MM.1S (cell line): ENCODE measurements around the gene SSU72.

Experiments
- DNase-seq: peaks from one replicate; pipeline ENCODE4 v3.0.0-alpha.2; 2015
- H2AFZ ChIP-seq: fragments of 300-600 bp; sonication (generic); 2 replicates; pipeline ENCODE4 v1.6.0; 2016; ENCODE audit warnings: antibody characterized with exemption, low read length
- H3F3A ChIP-seq: fragments of 300-600 bp; sonication (generic); 2 replicates; pipeline ENCODE4 v1.6.1; 2016; ENCODE audit warnings: mild to moderate bottlenecking, antibody characterized with exemption, low read length, moderate library complexity, mixed read lengths; ENCODE audit not compliant: insufficient read depth
- H3K27ac ChIP-seq: fragments of 300-600 bp; sonication (generic); 2 replicates; pipeline ENCODE4 v1.5.1; 2016; ENCODE audit warnings: mild to moderate bottlenecking, low read length
- H3K27me3 ChIP-seq: fragments of 300-600 bp; sonication (generic); replicated peaks from 2 replicates; pipeline ENCODE4 v1.6.0; 2016; ENCODE audit warnings: low read length; ENCODE audit not compliant: insufficient read depth
- H3K36me3 ChIP-seq: fragments of 300-600 bp; sonication (generic); replicated peaks from 2 replicates; pipeline ENCODE4 v1.6.1; 2016; ENCODE audit warnings: mild to moderate bottlenecking, low read length, mixed read lengths; ENCODE audit not compliant: insufficient read depth
- H3K4me1 ChIP-seq: fragments of 300-600 bp; sonication (generic); 2 replicates; pipeline ENCODE4 v1.6.1; 2016; ENCODE audit warnings: low read length, mixed read lengths
- H3K4me2 ChIP-seq: fragments of 300-600 bp; sonication (generic); 2 replicates; pipeline ENCODE4 v1.6.0; 2016; ENCODE audit warnings: low read depth, low read length
- H3K4me3 ChIP-seq: fragments of 300-600 bp; sonication (generic); 2 replicates; pipeline ENCODE4 v1.5.1; 2016; ENCODE audit warnings: low read length, mixed read lengths
- H3K79me2 ChIP-seq: fragments of 300-600 bp; sonication (generic); 2 replicates; pipeline ENCODE4 v1.6.1; 2016; ENCODE audit warnings: mixed run types, low read length, mixed read lengths
- H3K9ac ChIP-seq: fragments of 300-600 bp; sonication (generic); 2 replicates; pipeline ENCODE4 v1.6.1; 2016; ENCODE audit warnings: low read length, mixed read lengths
- H3K9me2 ChIP-seq: fragments of 300-600 bp; sonication (generic); replicated peaks from 2 replicates; pipeline ENCODE4 v1.6.1; 2016; ENCODE audit warnings: mild to moderate bottlenecking, low read length, mixed read lengths; ENCODE audit not compliant: insufficient read depth
- H3K9me3 ChIP-seq: fragments of 300-600 bp; sonication (generic); replicated peaks from 2 replicates; pipeline ENCODE4 v1.6.1; 2016; ENCODE audit warnings: mild to moderate bottlenecking, low read length, mixed read lengths; ENCODE audit not compliant: insufficient read depth
- H4K20me1 ChIP-seq: fragments of 300-600 bp; sonication (generic); 2 replicates; pipeline ENCODE4 v1.6.1; 2016; ENCODE audit warnings: mild to moderate bottlenecking, low read length, moderate library complexity, mixed read lengths; ENCODE audit not compliant: insufficient read depth
- CTCF ChIP-seq: fragments of 300-600 bp; sonication (generic); IDR thresholded peaks from 2 replicates; pipeline ENCODE4 v1.5.1; 2016; ENCODE audit warnings: antibody characterized with exemption, low read length, mixed read lengths
- EZH2 ChIP-seq: fragments of 300-600 bp; sonication (generic); optimal IDR thresholded peaks from 2 replicates; pipeline ENCODE3; 2017; ENCODE audit warnings: low read depth, mild to moderate bottlenecking, antibody characterized with exemption, low read length, mixed read lengths
- EZH2phosphoT487 ChIP-seq: fragments of 300-600 bp; sonication (generic); IDR thresholded peaks from 2 replicates; pipeline ENCODE4 v1.6.1; 2018; ENCODE audit warnings: antibody characterized with exemption, low read length

Gene SSU72

GRCh38 chr1:1620433-1621139, 45.9 kb upstream of the SSU72 start:
- H3F3A ChIP-seq, result no peaks in the 10 kb centered on the region
- H3K9me2 ChIP-seq, result no peaks in the 10 kb centered on the region
- no peak overlapping the region for H3K9ac ChIP-seq
- no peaks in the 10 kb centered on the region for H4K20me1 ChIP-seq
- H3K36me3 ChIP-seq, result no peaks in the 10 kb centered on the region
- H3K27me3 ChIP-seq, result no peaks in the 10 kb centered on the region
- no peak overlapping the region for H3K27ac ChIP-seq
- H3K9me3 ChIP-seq, result no peaks in the 10 kb centered on the region
- peaks cover 9% of the 10 kb centered on the region for H3K79me2 ChIP-seq
- no peak for DNase-seq
- no peak overlapping the region for H2AFZ ChIP-seq
- H3K4me2 ChIP-seq, result no peak overlapping the region
- TF ChIP-seq EZH2phosphoT487, result no peak
- H3K4me1 ChIP-seq, result no peaks in the 10 kb centered on the region
- no peak overlapping the region for H3K4me3 ChIP-seq

GRCh38 chr1:1619917-1620361, 45.3 kb upstream of the SSU72 start:
- Histone ChIP-seq H3K79me2 (peaks cover 9% of the 10 kb centered on the region), H3K9me3 (no peaks in the 10 kb centered on the region), H3K27me3 (no peaks in the 10 kb centered on the region), H2AFZ (no peak overlapping the region), H3K4me1 (no peaks in the 10 kb centered on the region), H3K4me2 (no peak overlapping the region), H3F3A (peaks cover 3% of the 10 kb centered on the region; the same call in 1 of the 2 replicates), H3K4me3 (no peak overlapping the region), H3K27ac (no peak overlapping the region), H3K9me2 (no peaks in the 10 kb centered on the region), H3K36me3 (no peaks in the 10 kb centered on the region), H3K9ac (no peak overlapping the region), H4K20me1 (no peaks in the 10 kb centered on the region)
- DNase-seq, result no peak
- TF ChIP-seq EZH2phosphoT487 (no peak), EZH2 (no peak), CTCF (peak; percentile 22)

GRCh38 chr1:1618396-1619068, 43.9 kb upstream of the SSU72 start:
- Histone ChIP-seq H2AFZ (no peak overlapping the region), H3K4me2 (no peak overlapping the region), H3K4me1 (peaks cover 3% of the 10 kb centered on the region; the same call in 1 of the 2 replicates), H3K4me3 (no peak overlapping the region), H3K9me2 (no peaks in the 10 kb centered on the region), H3K79me2 (peaks cover 22% of the 10 kb centered on the region), H3K9ac (no peak overlapping the region), H3K36me3 (no peaks in the 10 kb centered on the region), H3K27ac (no peak overlapping the region), H3K27me3 (no peaks in the 10 kb centered on the region), H3K9me3 (no peaks in the 10 kb centered on the region), H4K20me1 (no peaks in the 10 kb centered on the region), H3F3A (peaks cover 3% of the 10 kb centered on the region; the same call in 1 of the 2 replicates)
- no peak for DNase-seq
- TF ChIP-seq EZH2phosphoT487, result no peak
- no peak for TF ChIP-seq CTCF
- TF ChIP-seq EZH2, result no peak

GRCh38 chr1:1617925-1618324, 43.3 kb upstream of the SSU72 start:
- Histone ChIP-seq H3K4me2 (no peak overlapping the region), H3K9ac (no peak overlapping the region), H3K9me3 (no peaks in the 10 kb centered on the region), H3F3A (peaks cover 3% of the 10 kb centered on the region; the same call in 1 of the 2 replicates), H4K20me1 (no peaks in the 10 kb centered on the region), H3K27me3 (no peaks in the 10 kb centered on the region), H3K36me3 (no peaks in the 10 kb centered on the region), H3K4me3 (no peak overlapping the region), H2AFZ (no peak overlapping the region), H3K27ac (no peak overlapping the region), H3K4me1 (peaks cover 3% of the 10 kb centered on the region; the same call in 1 of the 2 replicates), H3K79me2 (peaks cover 23% of the 10 kb centered on the region), H3K9me2 (no peaks in the 10 kb centered on the region)
- TF ChIP-seq EZH2, result no peak
- TF ChIP-seq CTCF, result no peak
- no peak for TF ChIP-seq EZH2phosphoT487
- DNase-seq, result no peak
